ENCODE measurements around the gene TSPAN5.

GRCh38 chr4:98611677-98612317 is 46.6 kb downstream of the TSPAN5 start:
- TF ChIP-seq CTCF (IDR thresholded peaks at IDR 0.05) = no peak
- TF ChIP-seq POLR2A (IDR thresholded peaks at IDR 0.05) = no peak

Data from breast epithelium (tissue), 3 donors.